ENCODE data around the gene CASK.

CASK gene

DNA sequence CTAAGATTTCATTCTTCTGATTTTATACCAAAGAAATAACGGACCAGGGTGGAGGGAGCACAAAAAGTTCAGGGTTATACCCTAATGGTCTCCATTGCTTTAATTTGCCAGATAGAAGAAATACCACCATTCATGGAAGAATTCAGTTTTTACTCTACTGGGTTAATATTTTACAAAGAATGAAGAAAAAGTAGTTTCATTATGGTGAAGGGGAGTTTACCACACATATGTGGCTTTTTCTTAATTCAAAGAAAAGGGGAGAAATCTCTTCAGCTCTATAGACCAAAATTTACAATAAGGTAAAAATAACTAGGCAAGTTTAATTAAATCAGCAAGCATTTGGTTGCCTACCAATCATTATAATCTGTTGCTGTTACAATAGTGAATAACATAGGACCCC lies 37.6 kb downstream of the CASK start:
- H3K36me3 ChIP-seq (ENCODE audit: control insufficient read depth, insufficient read depth, low read length), result no peaks in the 10 kb centered on the region
- H3K4me3 ChIP-seq (ENCODE audit: insufficient read depth, low read depth, low read length, poor library complexity, severe bottlenecking), result no peak overlapping the region
- H3K9me3 ChIP-seq (ENCODE audit: control insufficient read depth, low read length), result no peaks in the 10 kb centered on the region
- no peaks in the 10 kb centered on the region for H3K4me1 ChIP-seq (ENCODE audit: control insufficient read depth, insufficient read depth, low read length, poor library complexity, severe bottlenecking)
- H3K27me3 ChIP-seq (replicated peaks; ENCODE audit: control insufficient read depth, insufficient read depth, low read length, poor library complexity, severe bottlenecking), result no peaks in the 10 kb centered on the region
- no peak overlapping the region for H3K27ac ChIP-seq (ENCODE audit: insufficient read depth, low read length, poor library complexity, severe bottlenecking)
- DNase-seq, result no peak

DNA sequence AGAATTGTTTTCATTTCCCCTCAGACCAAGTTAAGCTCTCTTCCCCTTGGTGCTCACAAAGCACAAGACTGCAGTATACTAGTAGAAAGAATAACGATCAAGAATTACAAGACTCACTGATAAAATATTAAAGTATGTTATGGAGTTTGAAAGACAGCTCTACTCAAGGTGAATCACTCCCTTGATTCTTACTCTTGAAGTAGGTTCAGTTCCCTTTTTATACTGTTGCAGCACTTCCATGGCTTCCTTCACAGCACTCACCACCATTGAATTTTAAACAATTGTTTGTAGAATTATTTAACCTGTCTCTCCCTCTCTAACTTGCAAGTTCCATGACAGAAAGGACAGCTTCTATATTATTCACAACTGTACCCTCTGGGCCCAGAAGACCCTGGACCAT lies 42.2 kb downstream of the CASK start:
- Histone ChIP-seq H3K36me3 (ENCODE audit: control insufficient read depth, insufficient read depth, low read length) (no peaks in the 10 kb centered on the region), H3K27ac (ENCODE audit: insufficient read depth, low read length, poor library complexity, severe bottlenecking) (no peak overlapping the region), H3K9me3 (ENCODE audit: control insufficient read depth, low read length) (no peaks in the 10 kb centered on the region), H3K27me3 (replicated peaks; ENCODE audit: control insufficient read depth, insufficient read depth, low read length, poor library complexity, severe bottlenecking) (no peaks in the 10 kb centered on the region), H3K4me1 (ENCODE audit: control insufficient read depth, insufficient read depth, low read length, poor library complexity, severe bottlenecking) (no peaks in the 10 kb centered on the region), H3K4me3 (ENCODE audit: insufficient read depth, low read depth, low read length, poor library complexity, severe bottlenecking) (no peak overlapping the region)
- no peak for DNase-seq

DNA sequence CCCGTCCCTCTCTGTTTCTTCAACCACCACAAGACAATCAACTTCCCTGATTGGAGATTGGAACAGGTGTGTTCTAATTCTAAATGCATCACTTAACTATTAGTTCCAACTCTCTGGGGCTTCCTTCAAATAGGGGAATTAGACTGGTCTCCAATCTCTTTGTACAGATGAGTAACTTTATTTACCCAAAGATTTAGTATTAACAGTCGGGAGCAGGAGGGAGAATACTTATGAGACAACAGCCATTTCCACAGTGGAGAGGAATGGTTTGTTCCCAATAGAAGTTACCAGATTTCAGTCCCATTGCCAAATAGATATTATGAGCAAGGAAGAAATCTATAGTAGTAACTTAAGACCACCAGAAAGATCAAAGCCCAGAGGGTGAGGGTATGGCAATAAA lies 46.2 kb downstream of the CASK start:
- no peaks in the 10 kb centered on the region for H3K36me3 ChIP-seq (ENCODE audit: control insufficient read depth, insufficient read depth, low read length)
- H3K9me3 ChIP-seq (ENCODE audit: control insufficient read depth, low read length), result no peaks in the 10 kb centered on the region
- no peak for DNase-seq
- H3K4me3 ChIP-seq (ENCODE audit: insufficient read depth, low read depth, low read length, poor library complexity, severe bottlenecking), result no peak overlapping the region
- H3K4me1 ChIP-seq (ENCODE audit: control insufficient read depth, insufficient read depth, low read length, poor library complexity, severe bottlenecking), result no peaks in the 10 kb centered on the region
- no peak overlapping the region for H3K27ac ChIP-seq (ENCODE audit: insufficient read depth, low read length, poor library complexity, severe bottlenecking)
- H3K27me3 ChIP-seq (replicated peaks; ENCODE audit: control insufficient read depth, insufficient read depth, low read length, poor library complexity, severe bottlenecking), result no peaks in the 10 kb centered on the region

DNA sequence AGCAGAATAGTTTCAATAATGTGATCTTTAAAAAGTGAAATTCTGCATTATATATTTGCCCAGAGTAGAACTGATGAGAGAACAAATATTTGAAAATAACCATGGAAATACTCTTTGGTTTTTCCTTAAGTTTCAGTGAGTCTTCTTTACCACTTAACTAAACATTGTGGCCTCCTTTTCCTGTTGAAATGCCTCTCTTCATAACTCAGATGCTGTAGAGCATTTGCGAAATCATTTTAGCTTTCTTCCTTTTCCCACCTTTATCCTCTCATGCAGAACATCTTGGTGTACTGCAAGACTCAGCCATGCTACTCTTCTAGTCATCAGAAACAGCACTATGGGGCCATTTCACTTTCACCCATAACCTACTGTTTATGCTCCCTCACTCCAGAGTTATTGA lies 48.2 kb downstream of the CASK start:
- no peak for DNase-seq
- Histone ChIP-seq H3K4me3 (ENCODE audit: insufficient read depth, low read depth, low read length, poor library complexity, severe bottlenecking) (no peak overlapping the region), H3K27ac (ENCODE audit: insufficient read depth, low read length, poor library complexity, severe bottlenecking) (no peak overlapping the region), H3K36me3 (ENCODE audit: control insufficient read depth, insufficient read depth, low read length) (no peaks in the 10 kb centered on the region), H3K4me1 (ENCODE audit: control insufficient read depth, insufficient read depth, low read length, poor library complexity, severe bottlenecking) (no peaks in the 10 kb centered on the region), H3K9me3 (ENCODE audit: control insufficient read depth, low read length) (no peaks in the 10 kb centered on the region), H3K27me3 (replicated peaks; ENCODE audit: control insufficient read depth, insufficient read depth, low read length, poor library complexity, severe bottlenecking) (no peaks in the 10 kb centered on the region)

DNA sequence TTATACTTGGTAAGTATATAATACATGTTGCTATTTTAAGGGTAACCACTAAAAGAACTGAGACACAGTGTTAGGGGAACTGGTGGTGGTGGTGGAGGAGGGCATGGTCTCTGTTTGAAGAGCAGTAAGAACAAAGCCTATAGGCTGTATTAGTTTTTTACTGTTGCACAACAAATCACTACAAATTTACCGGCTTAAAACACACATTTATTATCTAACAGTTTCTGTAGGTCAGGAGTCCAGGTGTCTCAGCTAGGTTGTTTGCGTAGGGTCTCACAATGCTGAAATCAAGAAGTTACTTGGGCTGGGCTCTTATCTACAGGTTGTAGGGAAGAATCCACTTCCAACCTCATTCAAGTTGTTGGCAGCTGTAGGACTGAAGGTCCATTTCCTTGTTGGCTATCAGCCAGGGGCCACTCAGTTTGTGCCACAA lies 52.6 kb downstream of the CASK start:
- Histone ChIP-seq H3K27me3 (replicated peaks; ENCODE audit: control insufficient read depth, insufficient read depth, low read length, poor library complexity, severe bottlenecking) (no peaks in the 10 kb centered on the region), H3K27ac (ENCODE audit: insufficient read depth, low read length, poor library complexity, severe bottlenecking) (no peak overlapping the region), H3K36me3 (ENCODE audit: control insufficient read depth, insufficient read depth, low read length) (no peaks in the 10 kb centered on the region), H3K9me3 (ENCODE audit: control insufficient read depth, low read length) (no peaks in the 10 kb centered on the region), H3K4me1 (ENCODE audit: control insufficient read depth, insufficient read depth, low read length, poor library complexity, severe bottlenecking) (peaks cover 5% of the 10 kb centered on the region), H3K4me3 (ENCODE audit: insufficient read depth, low read depth, low read length, poor library complexity, severe bottlenecking) (no peak overlapping the region)
- no peak for DNase-seq

DNA sequence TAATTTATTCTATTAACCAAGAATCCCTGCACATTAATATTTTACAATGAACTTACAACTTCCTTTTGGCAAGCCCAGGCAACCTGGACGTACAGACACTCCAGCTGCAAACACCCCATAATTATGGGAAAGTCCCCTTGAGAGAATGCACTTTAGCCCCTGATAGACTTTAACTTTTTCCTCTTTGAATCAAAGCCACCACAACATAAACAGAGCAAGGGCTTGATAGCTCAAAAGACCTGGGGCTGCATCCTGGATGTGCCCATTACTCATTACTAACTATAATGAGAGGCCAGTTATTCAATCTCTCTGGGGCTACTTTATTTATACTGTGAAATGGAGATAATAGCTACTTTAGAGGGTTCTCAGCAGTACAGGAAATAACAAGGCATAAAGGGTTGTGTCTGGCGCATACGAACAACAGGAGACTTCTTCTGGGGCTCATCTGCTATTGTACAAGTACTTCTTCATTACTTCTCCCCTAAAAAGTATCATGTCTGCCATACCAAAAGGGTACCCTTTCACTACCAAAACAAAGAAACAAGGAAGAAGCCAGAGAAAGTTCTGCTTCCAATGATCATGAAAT lies 54.9 kb downstream of the CASK start:
- H3K9me3 ChIP-seq (ENCODE audit: control insufficient read depth, low read length), result no peaks in the 10 kb centered on the region
- no peak overlapping the region for H3K4me3 ChIP-seq (ENCODE audit: insufficient read depth, low read depth, low read length, poor library complexity, severe bottlenecking)
- no peaks in the 10 kb centered on the region for H3K36me3 ChIP-seq (ENCODE audit: control insufficient read depth, insufficient read depth, low read length)

DNA sequence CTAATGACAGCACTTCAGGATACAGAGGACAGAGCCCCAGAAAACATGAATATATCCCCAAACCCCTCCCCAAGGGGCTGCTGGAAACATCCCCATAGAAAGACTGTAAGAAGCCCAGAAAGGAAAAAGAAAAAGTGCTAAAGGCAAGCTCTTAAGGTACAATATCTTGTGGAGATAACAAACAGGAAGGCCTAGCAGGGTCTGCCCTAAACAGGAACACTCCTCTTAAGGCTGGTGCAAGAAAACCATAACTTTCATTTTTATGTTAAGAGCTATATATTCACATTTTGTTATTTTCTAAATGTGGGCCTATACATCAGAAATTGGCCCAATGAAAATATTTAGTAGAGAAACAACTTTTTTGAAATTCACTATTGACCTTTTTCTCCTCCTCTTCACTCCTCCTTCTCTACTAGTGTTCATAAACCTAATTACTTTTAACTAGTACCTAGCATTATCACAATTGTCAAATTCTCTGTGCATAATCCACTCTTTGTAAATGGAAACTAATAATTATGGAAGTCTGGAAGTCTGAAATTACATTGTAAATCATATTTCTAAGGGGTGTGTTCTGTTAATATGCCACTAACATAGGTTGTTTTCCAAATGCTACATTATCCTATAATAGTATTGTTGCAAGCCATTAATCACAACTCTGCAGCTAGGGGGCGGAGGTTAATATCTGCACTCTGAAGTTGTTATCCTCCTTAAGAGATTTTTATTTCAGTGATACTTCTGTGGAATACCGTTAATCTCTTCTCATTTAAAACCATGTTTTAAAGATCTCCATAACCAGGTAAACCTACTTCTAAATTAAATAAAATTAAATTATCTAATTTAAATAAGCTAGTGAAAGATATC lies 59.8 kb downstream of the CASK start:
- peaks cover 8% of the 10 kb centered on the region for H3K4me1 ChIP-seq (ENCODE audit: control insufficient read depth, insufficient read depth, low read length, poor library complexity, severe bottlenecking)

More for the DNA sequence above, 54.9 kb downstream of the CASK start:
- DNase-seq, result no peak
- Histone ChIP-seq H3K4me1 (ENCODE audit: control insufficient read depth, insufficient read depth, low read length, poor library complexity, severe bottlenecking) (peaks cover 7% of the 10 kb centered on the region), H3K27me3 (replicated peaks; ENCODE audit: control insufficient read depth, insufficient read depth, low read length, poor library complexity, severe bottlenecking) (no peaks in the 10 kb centered on the region), H3K27ac (ENCODE audit: insufficient read depth, low read length, poor library complexity, severe bottlenecking) (no peak overlapping the region)

DNA sequence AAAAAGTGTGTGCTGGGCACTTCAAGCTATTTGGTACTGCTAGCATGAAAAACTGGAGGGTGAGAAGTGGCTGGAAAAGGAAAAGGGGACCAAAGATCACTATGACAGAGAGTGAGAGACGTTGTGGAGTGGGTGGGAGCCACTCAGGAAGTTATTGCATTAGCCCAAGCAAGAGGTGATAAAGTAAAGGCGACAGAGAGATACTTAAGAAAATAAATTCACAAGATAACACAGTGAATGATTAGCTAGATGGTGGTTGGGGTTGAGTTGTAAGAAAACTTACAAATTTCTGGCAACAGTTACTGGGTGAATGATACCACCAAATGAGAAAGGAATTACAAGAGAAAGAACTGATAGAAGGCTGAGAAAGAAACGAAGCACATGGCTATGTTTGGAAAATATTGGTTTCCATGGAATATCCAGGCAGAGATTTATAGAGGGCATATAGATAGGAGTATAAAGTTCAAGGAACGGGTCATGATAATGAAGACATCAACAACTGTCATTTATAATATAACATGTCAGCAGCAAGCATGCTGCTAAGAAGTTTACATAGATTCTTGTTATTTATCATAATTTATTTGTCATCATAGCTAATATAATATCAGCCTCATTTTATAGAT lies 60.7 kb downstream of the CASK start:
- H3K27ac ChIP-seq (ENCODE audit: insufficient read depth, low read length, poor library complexity, severe bottlenecking), result no peak overlapping the region
- H3K4me1 ChIP-seq (ENCODE audit: control insufficient read depth, insufficient read depth, low read length, poor library complexity, severe bottlenecking), result peaks cover 8% of the 10 kb centered on the region
- H3K9me3 ChIP-seq (ENCODE audit: control insufficient read depth, low read length), result no peaks in the 10 kb centered on the region
- no peak for DNase-seq
- H3K4me3 ChIP-seq (ENCODE audit: insufficient read depth, low read depth, low read length, poor library complexity, severe bottlenecking), result no peak overlapping the region
- no peaks in the 10 kb centered on the region for H3K36me3 ChIP-seq (ENCODE audit: control insufficient read depth, insufficient read depth, low read length)
- H3K27me3 ChIP-seq (replicated peaks; ENCODE audit: control insufficient read depth, insufficient read depth, low read length, poor library complexity, severe bottlenecking), result no peaks in the 10 kb centered on the region

More for the DNA sequence above, 59.8 kb downstream of the CASK start:
- no peak for DNase-seq
- no peaks in the 10 kb centered on the region for H3K27me3 ChIP-seq (replicated peaks; ENCODE audit: control insufficient read depth, insufficient read depth, low read length, poor library complexity, severe bottlenecking)
- no peaks in the 10 kb centered on the region for H3K9me3 ChIP-seq (ENCODE audit: control insufficient read depth, low read length)
- no peaks in the 10 kb centered on the region for H3K36me3 ChIP-seq (ENCODE audit: control insufficient read depth, insufficient read depth, low read length)
- no peak overlapping the region for H3K4me3 ChIP-seq (ENCODE audit: insufficient read depth, low read depth, low read length, poor library complexity, severe bottlenecking)
- H3K27ac ChIP-seq (ENCODE audit: insufficient read depth, low read length, poor library complexity, severe bottlenecking), result no peak overlapping the region

DNA sequence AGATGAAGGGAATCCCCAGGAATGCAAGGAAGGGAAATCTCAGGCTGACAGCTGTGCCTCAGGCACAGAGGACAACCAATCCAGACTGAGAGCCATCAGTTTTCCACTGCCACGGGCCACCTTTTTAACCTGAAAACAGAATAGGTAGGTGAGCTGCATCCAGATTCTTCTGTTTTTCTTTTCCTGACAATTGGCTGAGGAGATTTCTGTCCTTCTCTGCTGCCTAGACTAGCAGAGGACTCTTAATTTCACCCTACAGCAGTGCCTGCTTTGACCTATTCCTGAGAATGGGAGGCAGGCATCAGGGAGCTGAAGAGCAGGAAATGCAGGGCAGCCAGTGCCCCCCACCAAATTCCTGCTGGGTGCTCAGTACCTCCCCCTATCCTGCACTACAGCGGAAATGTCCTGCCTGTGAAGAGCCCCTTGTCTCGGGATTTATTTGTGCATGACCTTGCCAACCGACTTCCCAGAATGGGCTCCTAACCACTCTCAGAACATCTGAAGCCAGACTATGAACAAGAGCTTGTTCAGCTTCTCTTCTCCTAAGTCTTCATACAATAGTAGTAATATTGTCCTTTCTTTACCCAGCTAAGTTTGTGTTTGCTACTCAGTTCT lies 65.1 kb downstream of the CASK start:
- no peak overlapping the region for H3K27ac ChIP-seq (ENCODE audit: insufficient read depth, low read length, poor library complexity, severe bottlenecking)
- peaks cover 3% of the 10 kb centered on the region for H3K4me1 ChIP-seq (ENCODE audit: control insufficient read depth, insufficient read depth, low read length, poor library complexity, severe bottlenecking)
- H3K36me3 ChIP-seq (ENCODE audit: control insufficient read depth, insufficient read depth, low read length), result no peaks in the 10 kb centered on the region
- H3K4me3 ChIP-seq (ENCODE audit: insufficient read depth, low read depth, low read length, poor library complexity, severe bottlenecking), result no peak overlapping the region
- H3K9me3 ChIP-seq (ENCODE audit: control insufficient read depth, low read length), result no peaks in the 10 kb centered on the region
- no peaks in the 10 kb centered on the region for H3K27me3 ChIP-seq (replicated peaks; ENCODE audit: control insufficient read depth, insufficient read depth, low read length, poor library complexity, severe bottlenecking)
- DNase-seq, result no peak

DNA sequence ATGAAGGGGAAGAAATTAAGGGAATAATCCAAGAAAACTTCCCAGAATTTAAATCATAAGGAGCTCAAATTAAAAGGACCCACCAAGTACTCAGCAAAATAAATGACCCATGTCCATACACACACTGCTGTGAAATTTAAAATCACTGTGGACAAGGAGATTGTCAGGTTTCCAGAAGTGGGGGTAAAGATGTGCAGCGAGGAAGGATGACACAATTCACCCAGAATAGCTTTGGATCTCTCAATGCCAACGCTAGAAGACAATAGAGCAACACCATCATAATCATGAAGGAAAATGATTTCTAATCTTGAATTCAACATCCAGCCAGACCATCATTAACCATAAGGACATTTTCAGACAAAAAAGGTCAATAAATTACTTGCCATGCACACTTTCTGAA lies 65.7 kb downstream of the CASK start:
- no peaks in the 10 kb centered on the region for H3K9me3 ChIP-seq (ENCODE audit: control insufficient read depth, low read length)
- H3K4me3 ChIP-seq (ENCODE audit: insufficient read depth, low read depth, low read length, poor library complexity, severe bottlenecking), result no peak overlapping the region
- H3K27me3 ChIP-seq (replicated peaks; ENCODE audit: control insufficient read depth, insufficient read depth, low read length, poor library complexity, severe bottlenecking), result no peaks in the 10 kb centered on the region
- DNase-seq, result no peak
- H3K27ac ChIP-seq (ENCODE audit: insufficient read depth, low read length, poor library complexity, severe bottlenecking), result no peak overlapping the region
- no peaks in the 10 kb centered on the region for H3K4me1 ChIP-seq (ENCODE audit: control insufficient read depth, insufficient read depth, low read length, poor library complexity, severe bottlenecking)
- H3K36me3 ChIP-seq (ENCODE audit: control insufficient read depth, insufficient read depth, low read length), result no peaks in the 10 kb centered on the region

Data from effector memory CD4-positive, alpha-beta T cell (primary cell).